Left lung (tissue), 10 donors: ENCODE results near the gene TNS3. TPM values are rescaled to one million over a fixed set of nuclear protein-coding genes. Genes with fewer than 3 reads are reported as not detected.

ENCODE experiments used
- ATAC-seq: fragments of 200-7000 bp; cut with Tn5 transposase; one replicate; pipeline ENCODE4 v1.9.1; 2020; ENCODE audit warnings: moderate library complexity
- DNase-seq, 4 donors: peaks; one replicate each; pipeline ENCODE4 v3.0.0-alpha.2; 2013 to 2020
- H3K27ac ChIP-seq, 2 donors: fragments of 200-600 bp; sonication (generic) in 1 of 2; one replicate each; pipeline versions ENCODE4 v1.5.0 to v1.8.0; 2020 to 2021
- H3K27me3 ChIP-seq, 2 donors: fragments of 200-600 bp; sonication (generic) in 1 of 2; one replicate each; pipeline versions ENCODE4 v1.5.0 to v1.8.0; 2020 to 2021
- H3K36me3 ChIP-seq, 2 donors: fragments of 200-600 bp; sonication (generic) in 1 of 2; one replicate each; pipeline versions ENCODE4 v1.5.0 to v1.8.0; 2020 to 2021
- H3K4me1 ChIP-seq, 2 donors: fragments of 200-600 bp; one replicate each; pipeline ENCODE4 v1.8.0; 2021
- H3K4me3 ChIP-seq, 2 donors: fragments of 200-600 bp; sonication (generic) in 1 of 2; one replicate each; pipeline versions ENCODE4 v1.5.0 to v1.8.0; 2020 to 2021; ENCODE audit warnings: mild to moderate bottlenecking in 1 of 2
- H3K9me3 ChIP-seq, 2 donors: fragments of 200-600 bp; sonication (generic) in 1 of 2; one replicate each; pipeline versions ENCODE4 v1.5.0 to v1.8.0; 2020 to 2021
- CTCF ChIP-seq, 2 donors: fragments of 200-600 bp; sonication (generic) in 1 of 2; IDR thresholded peaks; one replicate each; pipeline versions ENCODE4 v1.5.0 to v1.8.0; 2021; ENCODE audit warnings: antibody characterized with exemption in 2 of 2
- intact Hi-C, 2 donors: fragments of 100-400 bp; cut with DNase I; formaldehyde crosslinking; loops; one replicate each; pipeline versions ENCODE4 v1.11.2 to v1.14.2; 2022
- polyA plus RNA-seq, 6 donors: library from polyadenylated mRNA; unstranded; fragments of 120-200 nt; gene quantifications; one replicate each; pipeline ENCODE4 v1.2.1, GENCODE V29; 2013; ENCODE audit not compliant: insufficient read length in 6 of 6
- total RNA-seq, 2 donors: library from RNA; stranded (reverse); fragmentation: NEBNext Ultra II Directional; extraction: Animal tissue kit (Norgen Biotek cat#: 25700); gene quantifications; one replicate each; pipeline ENCODE4 v1.2.1, GENCODE V29; 2021
- donor health status: DM: no; HTN: yes; CAD: no.
- donor health status: DM: no; HTN: no; CAD: no.

The TNS3 gene
- total and polyA plus RNA-seq, 8 donors: 86.3 to 151 (median 97.8) TPM

GRCh38 chr7:47376991-47377616 lies 204.8 kb downstream of the TNS3 start:
- no peak for ATAC-seq
- DNase-seq: no peak

GRCh38 chr7:47375121-47375938 lies 206.6 kb downstream of the TNS3 start:
- no peak for DNase-seq
- Histone ChIP-seq H3K27ac (no peak overlapping the region), H3K9me3 (no peaks in the 10 kb centered on the region), H3K27me3 (no peaks in the 10 kb centered on the region), H3K4me1 (peaks cover 9 to 25% of the 10 kb centered on the region in 2 donors), H3K4me3 (no peak overlapping the region), H3K36me3 (peaks cover 0 to 12% of the 10 kb centered on the region in 2 donors)
- intact Hi-C loops: no loop called here
- no peak for TF ChIP-seq CTCF (IDR thresholded peaks at IDR 0.05)
- ATAC-seq: no peak

More at GRCh38 chr7:47376991-47377616, 204.8 kb downstream of the TNS3 start:
- Histone ChIP-seq H3K9me3 (no peaks in the 10 kb centered on the region), H3K36me3 (peaks cover 0 to 4% of the 10 kb centered on the region in 2 donors), H3K27me3 (no peaks in the 10 kb centered on the region), H3K4me3 (no peak overlapping the region), H3K27ac (no peak overlapping the region), H3K4me1 (peaks cover 14 to 26% of the 10 kb centered on the region in 2 donors)
- intact Hi-C loops: no loop called here
- no peak for TF ChIP-seq CTCF (IDR thresholded peaks at IDR 0.05)

DNA sequence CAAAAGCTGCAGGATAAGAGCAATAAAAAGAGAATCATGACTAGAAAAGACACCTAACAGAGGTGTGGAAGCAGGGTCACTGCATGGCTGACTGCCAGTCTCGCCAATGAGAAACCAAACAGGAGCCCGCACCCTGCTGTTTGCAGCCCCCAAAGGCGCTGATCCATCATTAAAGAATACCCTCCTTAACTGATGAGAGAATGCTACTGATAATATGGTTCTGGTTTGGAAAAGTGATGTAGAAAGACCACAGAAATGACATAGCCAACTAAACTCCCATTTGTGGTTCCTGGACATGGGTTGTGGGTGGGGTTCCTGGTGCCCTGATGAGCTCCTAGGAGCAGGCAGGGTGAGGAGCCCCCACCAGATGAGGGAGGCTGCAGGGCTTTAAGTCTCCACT lies 207.4 kb downstream of the TNS3 start:
- Histone ChIP-seq H3K36me3 (peaks cover 0 to 20% of the 10 kb centered on the region in 2 donors), H3K9me3 (no peaks in the 10 kb centered on the region), H3K4me1 (peaks cover under 1 to 17% of the 10 kb centered on the region in 2 donors), H3K4me3 (no peak overlapping the region), H3K27me3 (no peaks in the 10 kb centered on the region), H3K27ac (no peak overlapping the region)
- intact Hi-C loops: no loop called here
- TF ChIP-seq CTCF (IDR thresholded peaks at IDR 0.05): no peak
- ATAC-seq: no peak
- no peak for DNase-seq

- intact Hi-C loops: no loop called here
- ATAC-seq (no peak), DNase-seq (no peak)
- TF ChIP-seq CTCF (IDR thresholded peaks at IDR 0.05): no peak
- Histone ChIP-seq H3K27me3 (no peaks in the 10 kb centered on the region), H3K4me1 (peaks cover 0 to 11% of the 10 kb centered on the region in 2 donors), H3K27ac (no peak overlapping the region), H3K4me3 (no peak overlapping the region), H3K36me3 (peaks cover 0 to 26% of the 10 kb centered on the region in 2 donors), H3K9me3 (no peaks in the 10 kb centered on the region)
Measured at GRCh38 chr7:47373871-47374451, 207.9 kb downstream of the TNS3 start.
